ENCODE results near the gene UBR4. TPM values are rescaled to one million over a fixed set of nuclear protein-coding genes. Genes with fewer than 3 reads are reported as not detected.
"Not testable (repeated sequence)": the region's sequence is repeated elsewhere in the genome, so short reads cannot be mapped to it uniquely, and the experiment has no call there.

UBR4 gene
- total RNA-seq, result 100 to 1,000 TPM; 103 to 108 TPM
- 100 to 1,000 TPM; 138 to 182 TPM for polyA plus RNA-seq (ENCODE audit: insufficient read length in 2 of 2)
- long read RNA-seq, donor 1, partial matches to known transcripts, result 43 of 50 reads
- long read RNA-seq, donor 1, other reads (novel, unspliced or antisense), result 0 of 50 reads
- long read RNA-seq, donor 2, partial matches to known transcripts, result 5 of 7 reads
- long read RNA-seq, donor 2, other reads (novel, unspliced or antisense), result 0 of 7 reads
- long read RNA-seq, donor 3, result 0 reads
- long read RNA-seq, donor 4, partial matches to known transcripts, result 0 of 5 reads
- long read RNA-seq, donor 4, other reads (novel, unspliced or antisense), result 0 of 5 reads

DNA sequence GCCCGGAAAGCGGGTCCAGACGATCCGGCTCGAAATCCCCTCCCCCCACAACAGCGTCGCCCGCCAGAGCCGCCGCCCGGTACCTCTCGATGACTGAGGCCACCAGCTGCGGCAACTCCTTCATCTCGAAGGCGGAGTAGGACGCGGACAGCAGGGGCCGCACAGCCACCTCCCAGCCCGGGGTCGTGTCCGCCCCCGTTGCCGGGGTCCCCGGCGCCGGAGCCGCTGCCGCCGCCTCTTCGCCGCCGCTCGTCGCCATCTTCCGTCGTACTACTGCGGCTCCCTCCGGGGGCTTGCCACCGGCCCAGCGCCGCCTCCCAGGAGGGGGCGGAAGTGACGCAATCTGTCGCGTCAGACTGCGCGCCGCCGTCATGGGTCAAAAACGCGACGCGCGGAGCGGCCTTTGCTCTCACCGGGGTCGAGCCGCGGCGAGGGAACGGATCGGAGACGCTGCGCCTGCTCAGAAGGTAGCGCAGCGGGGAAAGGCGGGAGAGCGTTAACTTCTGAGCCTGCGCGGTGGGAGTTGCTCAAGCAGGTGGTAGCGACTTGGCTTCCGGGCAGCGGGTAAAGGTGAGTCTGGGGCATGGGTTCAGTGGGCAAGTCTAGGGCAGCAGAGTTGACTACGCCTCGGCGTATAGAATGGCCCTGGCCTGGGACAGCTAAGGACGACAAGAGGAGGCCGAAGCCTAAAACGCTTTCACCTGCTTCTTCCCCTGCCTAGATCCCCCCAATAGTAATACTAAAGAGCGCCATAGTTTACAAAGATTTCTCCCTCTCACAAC lies at the start of gene UBR4:
TSS of gene UBR4 (minus strand) at position 277 of the 782 bp plus-strand sequence. CDS start at position 259, 18 bp downstream.
- Histone ChIP-seq H3K27ac (ENCODE audit: low read depth, low read length) (peak within 1 kb of the TSS; percentile 94), H3K9me3 (ENCODE audit: control insufficient read depth, insufficient read depth, low read length) (no peaks in the 10 kb centered on the region), H3K27me3 (ENCODE audit: control insufficient read depth, insufficient read depth, low read length) (no peaks in the 10 kb centered on the region), H3K4me1 (ENCODE audit: control insufficient read depth, insufficient read depth, low read length) (peaks cover 7% of the 10 kb centered on the region), H3K4me3 (ENCODE audit: low read depth, low read length) (peak within 1 kb of the TSS; percentile 94), H3K36me3 (ENCODE audit: control insufficient read depth, insufficient read depth, low read length) (peaks cover 10% of the 10 kb centered on the region)
- WGBS (ENCODE audit: insufficient coverage), result 0% methylated on average over 78 of the region's 80 CpGs
- DNase-seq (ENCODE audit: low read depth in 4 of 6, low spot score in 6 of 6), result peak; percentile 87 to 98 (median 92)

DNA sequence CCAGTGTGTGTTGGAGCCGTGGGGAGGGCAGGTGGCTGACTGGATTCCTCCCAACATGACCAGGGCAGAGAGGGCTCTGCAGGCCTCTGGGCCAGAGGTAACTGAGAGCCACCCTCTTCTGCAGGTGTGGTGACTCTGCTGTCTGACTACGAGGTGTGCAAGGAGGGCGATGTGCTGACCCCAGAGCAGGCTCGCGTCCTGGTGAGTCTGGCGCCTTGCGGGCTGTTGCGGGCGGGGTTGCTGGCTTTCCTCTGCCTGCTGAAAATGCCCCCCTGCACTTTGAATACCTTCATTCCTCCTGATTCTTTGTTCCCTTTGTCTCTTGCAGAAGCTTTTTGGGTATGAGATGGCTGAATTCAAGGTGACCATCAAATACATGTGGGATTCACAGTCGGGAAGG lies 48.3 kb upstream of the UBR4 start:
- H3K4me3 ChIP-seq (ENCODE audit: low read depth, low read length), result no peak overlapping the region
- H3K27ac ChIP-seq (ENCODE audit: low read depth, low read length), result no peak overlapping the region
- H3K36me3 ChIP-seq (ENCODE audit: control insufficient read depth, insufficient read depth, low read length), result peaks cover 78% of the 10 kb centered on the region
- WGBS (ENCODE audit: insufficient coverage), result 95% methylated on average over 10 of the region's 10 CpGs
- H3K27me3 ChIP-seq (ENCODE audit: control insufficient read depth, insufficient read depth, low read length), result no peaks in the 10 kb centered on the region
- DNase-seq (ENCODE audit: low read depth in 4 of 6, low spot score in 6 of 6), result no peak
- H3K9me3 ChIP-seq (ENCODE audit: control insufficient read depth, insufficient read depth, low read length), result no peaks in the 10 kb centered on the region
- peaks cover 17% of the 10 kb centered on the region for H3K4me1 ChIP-seq (ENCODE audit: control insufficient read depth, insufficient read depth, low read length)

DNA sequence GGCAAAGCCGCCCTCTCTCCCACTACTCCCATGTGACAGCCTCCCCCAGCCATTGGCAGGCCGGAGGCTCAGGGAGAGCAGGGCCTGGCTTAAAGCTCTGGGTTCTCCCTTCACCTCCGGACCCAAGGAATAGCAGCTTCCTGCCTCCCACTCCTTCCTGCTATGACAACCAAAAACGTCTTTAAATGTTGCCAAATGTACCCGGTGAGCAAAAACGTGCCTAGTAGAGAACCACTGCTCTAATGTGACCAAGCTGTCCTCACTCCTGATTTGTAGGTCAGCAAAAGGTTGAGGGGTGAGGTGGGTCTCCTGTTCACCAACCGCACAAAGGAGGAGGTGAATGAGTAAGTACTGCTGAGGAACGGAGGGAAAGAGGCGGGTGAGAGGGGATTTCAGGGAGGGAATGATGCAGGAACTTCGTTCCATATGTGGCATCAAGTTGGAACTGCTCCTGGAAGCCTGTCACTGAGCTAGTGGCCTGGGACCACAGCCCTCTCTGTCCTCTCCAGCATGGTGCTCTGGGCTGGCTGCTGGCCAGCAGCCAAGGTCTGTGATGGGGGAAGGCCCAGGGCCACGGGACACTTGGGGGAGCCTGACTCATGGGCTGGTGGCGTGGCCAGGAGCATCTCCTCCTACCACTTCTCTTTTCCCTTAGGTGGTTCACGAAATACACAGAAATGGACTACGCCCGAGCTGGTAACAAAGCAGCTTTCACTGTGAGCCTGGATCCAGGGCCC lies 47.3 kb upstream of the UBR4 start:
- DNase-seq (ENCODE audit: low read depth in 4 of 6, low spot score in 6 of 6), result no peak
- Histone ChIP-seq H3K4me1 (ENCODE audit: control insufficient read depth, insufficient read depth, low read length) (peaks cover 26% of the 10 kb centered on the region), H3K27ac (ENCODE audit: low read depth, low read length) (no peak overlapping the region), H3K27me3 (ENCODE audit: control insufficient read depth, insufficient read depth, low read length) (no peaks in the 10 kb centered on the region), H3K4me3 (ENCODE audit: low read depth, low read length) (no peak overlapping the region), H3K36me3 (ENCODE audit: control insufficient read depth, insufficient read depth, low read length) (peaks cover 73% of the 10 kb centered on the region), H3K9me3 (ENCODE audit: control insufficient read depth, insufficient read depth, low read length) (no peaks in the 10 kb centered on the region)
- WGBS (ENCODE audit: insufficient coverage), result 86% methylated on average over 13 of the region's 15 CpGs

DNA sequence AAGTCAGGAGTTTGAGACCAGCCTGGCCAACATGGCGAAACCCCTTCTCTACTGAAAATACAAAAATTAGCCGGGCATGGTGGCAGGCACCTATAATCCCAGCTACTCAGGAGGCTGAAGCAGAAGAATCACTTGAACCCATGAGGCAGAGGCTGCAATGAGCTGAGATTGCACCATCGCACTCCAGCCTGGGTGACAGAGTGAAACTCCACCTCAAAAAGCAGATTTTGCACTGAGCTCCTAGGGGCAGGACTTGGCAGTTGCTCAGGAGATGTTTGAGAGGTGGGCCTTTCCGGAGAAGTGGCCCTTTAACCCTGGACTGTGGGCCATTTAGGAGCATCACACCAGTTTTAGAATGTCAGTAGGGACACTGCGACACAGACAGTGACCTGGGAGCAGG lies 46.2 kb upstream of the UBR4 start:
- H3K4me1 ChIP-seq (ENCODE audit: control insufficient read depth, insufficient read depth, low read length), result peaks cover 32% of the 10 kb centered on the region
- not testable (repeated sequence) for H3K9me3 ChIP-seq (ENCODE audit: control insufficient read depth, insufficient read depth, low read length); DNase-seq (ENCODE audit: low read depth in 4 of 6, low spot score in 6 of 6); H3K27me3 ChIP-seq (ENCODE audit: control insufficient read depth, insufficient read depth, low read length); H3K4me3 ChIP-seq (ENCODE audit: low read depth, low read length); H3K27ac ChIP-seq (ENCODE audit: low read depth, low read length)
- 93% methylated on average over 5 of the region's 5 CpGs for WGBS (ENCODE audit: insufficient coverage)
- H3K36me3 ChIP-seq (ENCODE audit: control insufficient read depth, insufficient read depth, low read length), result peaks cover 70% of the 10 kb centered on the region

DNA sequence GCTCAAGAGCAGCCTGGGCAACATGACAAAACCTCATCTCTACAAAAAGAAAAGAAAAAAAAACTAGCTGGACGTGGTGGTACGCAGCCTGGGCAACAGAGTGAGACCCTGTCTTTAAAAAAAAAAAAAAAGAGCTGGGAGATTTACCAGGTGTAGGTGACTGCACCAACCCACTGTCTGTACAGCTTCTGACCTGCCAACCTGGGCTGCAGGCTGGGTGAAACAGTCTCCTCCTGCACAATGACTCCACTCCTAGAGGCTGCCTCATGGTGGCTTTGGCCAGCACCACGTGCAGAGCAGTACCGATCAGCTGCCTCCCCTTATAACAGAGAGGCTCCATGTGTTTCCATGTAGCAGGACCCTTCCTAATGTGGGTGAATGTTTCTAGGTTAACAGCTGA lies 45.2 kb upstream of the UBR4 start:
- no peak overlapping the region for H3K4me3 ChIP-seq (ENCODE audit: low read depth, low read length)
- no peak for DNase-seq (ENCODE audit: low read depth in 4 of 6, low spot score in 6 of 6)
- no peaks in the 10 kb centered on the region for H3K27me3 ChIP-seq (ENCODE audit: control insufficient read depth, insufficient read depth, low read length)
- H3K36me3 ChIP-seq (ENCODE audit: control insufficient read depth, insufficient read depth, low read length), result peaks cover 60% of the 10 kb centered on the region
- no peaks in the 10 kb centered on the region for H3K9me3 ChIP-seq (ENCODE audit: control insufficient read depth, insufficient read depth, low read length)
- H3K27ac ChIP-seq (ENCODE audit: low read depth, low read length), result no peak overlapping the region
- no CpG with 5 or more reads among the region's 4 CpGs for WGBS (ENCODE audit: insufficient coverage)
- H3K4me1 ChIP-seq (ENCODE audit: control insufficient read depth, insufficient read depth, low read length), result peaks cover 32% of the 10 kb centered on the region

DNA sequence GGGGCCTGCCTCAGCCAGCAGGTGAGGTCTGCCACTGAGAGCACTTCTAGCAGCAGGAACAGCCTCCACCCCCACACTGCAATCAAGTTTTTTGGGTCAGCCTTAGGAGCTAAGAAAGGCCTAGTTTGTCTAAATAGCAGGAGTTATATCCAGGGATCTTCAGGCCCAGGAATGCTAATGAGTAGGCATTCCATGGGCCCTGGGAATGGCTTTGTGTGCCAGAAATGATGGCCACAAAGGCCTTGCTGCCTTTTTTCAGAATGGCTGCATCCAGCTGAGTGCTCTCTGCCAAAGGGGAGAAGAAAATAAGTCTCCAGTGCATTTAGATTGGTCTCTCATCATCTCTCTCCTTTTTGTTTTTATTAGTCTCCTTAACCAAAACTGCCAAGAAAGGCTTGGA lies 44.4 kb upstream of the UBR4 start:
- H3K4me3 ChIP-seq (ENCODE audit: low read depth, low read length), result no peak overlapping the region
- peaks cover 39% of the 10 kb centered on the region for H3K4me1 ChIP-seq (ENCODE audit: control insufficient read depth, insufficient read depth, low read length)
- H3K27me3 ChIP-seq (ENCODE audit: control insufficient read depth, insufficient read depth, low read length), result no peaks in the 10 kb centered on the region
- H3K9me3 ChIP-seq (ENCODE audit: control insufficient read depth, insufficient read depth, low read length), result no peaks in the 10 kb centered on the region
- peaks cover 54% of the 10 kb centered on the region for H3K36me3 ChIP-seq (ENCODE audit: control insufficient read depth, insufficient read depth, low read length)
- DNase-seq (ENCODE audit: low read depth in 4 of 6, low spot score in 6 of 6), result peak in 1 of 6 donors; percentile 43
- no peak overlapping the region for H3K27ac ChIP-seq (ENCODE audit: low read depth, low read length)

DNA sequence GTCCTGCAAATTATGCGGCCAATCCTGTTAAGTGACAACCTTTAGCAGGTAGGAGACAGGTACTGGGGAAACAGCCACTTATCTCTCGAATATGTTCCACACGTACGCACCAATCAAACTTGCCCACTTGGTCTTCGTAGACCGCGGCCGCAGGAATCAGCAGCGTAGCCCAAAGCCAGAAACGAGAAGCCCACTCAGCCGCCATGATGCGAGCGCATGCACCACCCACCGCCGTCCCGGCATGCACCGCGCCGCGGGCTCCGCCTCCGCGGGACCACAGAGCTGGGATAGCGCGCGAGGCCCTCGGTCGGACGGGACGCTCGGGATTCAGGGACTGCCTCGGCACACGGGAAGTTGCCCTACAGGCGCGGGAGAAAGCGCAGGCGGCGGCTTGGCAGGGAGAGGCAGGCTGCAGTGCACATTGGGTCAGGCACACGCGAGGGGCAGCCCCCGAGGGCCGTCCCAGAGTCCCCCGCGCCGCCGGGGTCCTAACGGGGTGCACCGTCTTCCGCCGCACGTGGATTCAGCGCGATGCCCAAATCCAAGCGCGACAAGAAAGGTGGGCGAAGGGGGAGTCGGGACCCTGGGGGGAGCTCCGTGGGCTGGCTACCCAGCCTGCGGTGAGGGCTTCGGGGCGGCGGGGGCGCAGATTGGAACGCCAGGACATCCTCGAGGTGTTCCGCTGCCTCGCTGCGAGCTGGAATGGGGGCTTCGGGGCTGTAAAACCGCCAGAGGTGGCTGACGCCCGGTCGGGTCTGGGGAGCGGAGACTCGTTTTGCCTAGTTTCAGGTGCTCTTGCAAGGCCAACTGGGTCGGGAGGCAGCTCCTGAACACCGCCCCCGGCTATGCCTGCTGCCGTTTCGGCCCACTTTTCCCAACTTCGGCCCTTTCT lies 41.5 kb upstream of the UBR4 start, which contains the start of the genes EMC1 and MRTO4:
TSS of gene EMC1 (minus strand) at position 220 of the 892 bp plus-strand sequence. CDS start at position 205, 15 bp downstream.
TSS of gene MRTO4 (plus strand) at position 501 of the 892 bp plus-strand sequence. CDS start at position 532, 31 bp downstream.
- H3K36me3 ChIP-seq (ENCODE audit: control insufficient read depth, insufficient read depth, low read length), result peaks cover 28% of the 10 kb centered on the region
- peak within 1 kb of the TSS; percentile 81 for H3K4me3 ChIP-seq (ENCODE audit: low read depth, low read length)
- DNase-seq (ENCODE audit: low read depth in 4 of 6, low spot score in 6 of 6), result peak; percentile 72 to 96 (median 86)
- under 1% methylated on average over 81 of the region's 81 CpGs for WGBS (ENCODE audit: insufficient coverage)
- peak within 1 kb of the TSS; percentile 98 for H3K27ac ChIP-seq (ENCODE audit: low read depth, low read length)
- no peaks in the 10 kb centered on the region for H3K9me3 ChIP-seq (ENCODE audit: control insufficient read depth, insufficient read depth, low read length)
- H3K4me1 ChIP-seq (ENCODE audit: control insufficient read depth, insufficient read depth, low read length), result peaks cover 39% of the 10 kb centered on the region
- H3K27me3 ChIP-seq (ENCODE audit: control insufficient read depth, insufficient read depth, low read length), result no peaks in the 10 kb centered on the region

DNA sequence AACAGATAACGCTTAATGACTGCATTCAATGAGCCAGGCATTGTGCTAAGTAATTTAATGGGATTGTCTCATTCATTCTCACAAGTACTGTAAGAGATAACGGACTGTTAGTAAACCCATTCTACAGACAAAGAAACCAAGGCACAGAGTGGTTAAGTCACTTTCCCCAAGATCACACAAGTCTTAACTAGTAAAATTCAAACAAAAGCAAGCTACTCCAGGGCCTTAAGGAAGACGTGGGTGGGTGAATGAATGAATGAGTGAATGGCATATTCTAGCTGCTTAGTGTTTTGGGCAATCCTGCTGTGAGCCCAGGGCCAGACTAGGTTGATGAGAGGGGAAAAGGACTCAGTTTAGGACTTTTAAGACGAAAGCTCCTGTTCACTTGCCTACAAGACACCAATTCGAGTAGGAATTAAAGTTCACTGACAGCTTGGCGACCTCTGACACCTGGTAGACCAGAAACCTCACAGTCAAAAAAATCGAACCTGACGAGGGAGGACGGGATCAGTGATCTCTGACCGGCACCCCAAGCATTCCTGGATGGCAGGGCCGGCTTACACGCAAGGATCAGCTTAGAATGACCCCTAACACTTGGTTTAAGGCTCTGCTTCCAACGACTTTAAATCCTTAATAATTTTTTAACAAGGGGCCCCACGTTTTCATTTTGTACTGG lies 40.7 kb upstream of the UBR4 start:
- no peak for DNase-seq (ENCODE audit: low read depth in 4 of 6, low spot score in 6 of 6)
- Histone ChIP-seq H3K27me3 (ENCODE audit: control insufficient read depth, insufficient read depth, low read length) (no peaks in the 10 kb centered on the region), H3K27ac (ENCODE audit: low read depth, low read length) (peak overlapping the region; percentile 98), H3K4me3 (ENCODE audit: low read depth, low read length) (peak overlapping the region; percentile 81), H3K36me3 (ENCODE audit: control insufficient read depth, insufficient read depth, low read length) (peaks cover 20% of the 10 kb centered on the region), H3K9me3 (ENCODE audit: control insufficient read depth, insufficient read depth, low read length) (no peaks in the 10 kb centered on the region), H3K4me1 (ENCODE audit: control insufficient read depth, insufficient read depth, low read length) (peaks cover 39% of the 10 kb centered on the region)
- WGBS (ENCODE audit: insufficient coverage), result 0% methylated on average over 10 of the region's 14 CpGs

All from spinal cord (tissue), 10 donors.